Kidney (tissue), 14 donors: Measurements from ENCODE around the gene WWOX. TPM values are rescaled to one million over a fixed set of nuclear protein-coding genes. Genes with fewer than 3 reads are reported as not detected.

Experiments used
- DNase-seq, 5 donors: peaks; one replicate each; pipeline ENCODE4 v3.0.0-alpha.2; 2013 to 2020
- FAIRE-seq: peaks from 2 replicates; lab custom pipeline; 2012; peaks lifted over from hg19 to GRCh38; lab: Jason Lieb, UNC
- H3K27ac ChIP-seq, 2 donors: one replicate each; pipeline ENCODE4 v1.7.0; 2013; ENCODE audit warnings: low read depth in 2 of 2, low read length in 2 of 2, inconsistent platforms in 1 of 2
- H3K27me3 ChIP-seq: one replicate; pipeline ENCODE4 v1.7.1; 2013; ENCODE audit warnings: low read length, inconsistent platforms; ENCODE audit not compliant: control insufficient read depth, insufficient read depth
- H3K36me3 ChIP-seq, 3 donors: one replicate each; pipeline versions ENCODE4 v1.7.0 to v1.7.1; 2013; ENCODE audit warnings: low read length in 3 of 3, control low read depth in 1 of 3, inconsistent platforms in 1 of 3; ENCODE audit not compliant: insufficient read depth in 3 of 3, control insufficient read depth in 2 of 3
- H3K4me1 ChIP-seq, 3 donors: one replicate each; pipeline versions ENCODE4 v1.7.0 to v1.7.1; 2013; ENCODE audit warnings: low read length in 3 of 3, inconsistent platforms in 1 of 3, low read depth in 1 of 3; ENCODE audit not compliant: control insufficient read depth in 2 of 3, insufficient read depth in 2 of 3
- H3K4me3 ChIP-seq, 3 donors: one replicate each; pipeline versions ENCODE4 v1.7.0 to v1.8.1; 2013; ENCODE audit warnings: low read length in 3 of 3, control low read depth in 1 of 3, inconsistent platforms in 1 of 3
- H3K9ac ChIP-seq, 3 donors: one replicate each; pipeline versions ENCODE4 v1.7.0 to v1.7.1; 2013; ENCODE audit warnings: low read length in 3 of 3, control low read depth in 1 of 3, inconsistent platforms in 1 of 3
- H3K9me3 ChIP-seq, 3 donors: one replicate each; pipeline versions ENCODE4 v1.7.0 to v1.7.1; 2013; ENCODE audit warnings: low read length in 3 of 3, control low read depth in 1 of 3, inconsistent platforms in 1 of 3; ENCODE audit not compliant: control insufficient read depth in 2 of 3, insufficient read depth in 1 of 3
- CTCF ChIP-seq: IDR thresholded peaks from 3 replicates; pipeline ENCODE4 v1.5.1; 2012; ENCODE audit warnings: mild to moderate bottlenecking, moderate library complexity, borderline replicate concordance; ENCODE audit not compliant: insufficient read depth; ENCODE audit errors: extremely low read depth
- intact Hi-C: fragments of 100-400 bp; cut with DNase I; formaldehyde crosslinking; loops from one replicate; pipeline ENCODE4 v1.11.1; 2022
- polyA plus RNA-seq: library from polyadenylated mRNA; stranded (reverse); fragments of 350-450 nt; fragmentation: Illumina TruSeq; extraction: RNeasy Lipid Tissue Mini Kit (QIAGEN cat#74804); gene quantifications from one replicate; pipeline ENCODE4 v1.2.3, GENCODE V29; 2014; ENCODE audit warnings: low read depth, low replicate concordance; ENCODE audit not compliant: insufficient read depth
- total RNA-seq: library from RNA; stranded (reverse); fragmentation: NEBNext Ultra II Directional; extraction: Animal tissue kit (Norgen Biotek cat#: 25700); gene quantifications from one replicate; pipeline ENCODE4 v1.2.1, GENCODE V29; 2021
- donor health status: control.
- donor health status: control.
- donor health status: control.
- donor health status: control.
- donor health status: control.
- donor health status: DM: yes; HTN: yes; CAD: no.
- donor health status: Normal renal cell carcinoma (clear cell type).

WWOX gene
- total and polyA plus RNA-seq, 2 donors from 2014 or later = 22.5 to 30.3 TPM

- Histone ChIP-seq H3K9me3 (no peaks in the 10 kb centered on the region), H3K36me3 (no peaks in the 10 kb centered on the region), H3K27me3 (no peaks in the 10 kb centered on the region), H3K27ac (no peak overlapping the region), H3K4me3 (no peak overlapping the region), H3K4me1 (no peaks in the 10 kb centered on the region), H3K9ac (no peak overlapping the region)
- DNase-seq (no peak), FAIRE-seq (no peak)
- intact Hi-C loops = no loop called here
- TF ChIP-seq CTCF = no peak
These were observed 801.5 kb downstream of the WWOX start for GRCh38 chr16:78900966-78901365.

- no peak for TF ChIP-seq CTCF
- FAIRE-seq (no peak), DNase-seq (peak in 3 of 5 donors; percentile 44 to 51 (median 50))
- Histone ChIP-seq H3K9me3 (no peaks in the 10 kb centered on the region), H3K36me3 (no peaks in the 10 kb centered on the region), H3K27ac (no peak overlapping the region), H3K4me3 (no peak overlapping the region), H3K9ac (no peak overlapping the region), H3K27me3 (no peaks in the 10 kb centered on the region), H3K4me1 (no peaks in the 10 kb centered on the region)
- intact Hi-C loops = no loop called here
These were observed 802.9 kb downstream of the WWOX start for GRCh38 chr16:78902321-78902720.

- FAIRE-seq (no peak), DNase-seq (no peak)
- Histone ChIP-seq H3K27me3 (no peaks in the 10 kb centered on the region), H3K9ac (no peak overlapping the region), H3K27ac (no peak overlapping the region), H3K9me3 (no peaks in the 10 kb centered on the region), H3K4me3 (no peak overlapping the region), H3K4me1 (no peaks in the 10 kb centered on the region), H3K36me3 (no peaks in the 10 kb centered on the region)
- intact Hi-C loops = no loop called here
- TF ChIP-seq CTCF = no peak
These were observed 803.8 kb downstream of the WWOX start for GRCh38 chr16:78903237-78903636.

GRCh38 chr16:78903843-78904242 is 804.4 kb downstream of the WWOX start:
- no peak for FAIRE-seq
- Histone ChIP-seq H3K4me3 (no peak overlapping the region), H3K9me3 (no peaks in the 10 kb centered on the region), H3K27me3 (no peaks in the 10 kb centered on the region), H3K27ac (no peak overlapping the region), H3K36me3 (no peaks in the 10 kb centered on the region), H3K4me1 (no peaks in the 10 kb centered on the region), H3K9ac (no peak overlapping the region)
- intact Hi-C loops = no loop called here
- no peak for DNase-seq
- no peak for TF ChIP-seq CTCF
